GM23338 (cell line): ENCODE data around the gene SLC20A1. TPM values are rescaled to one million over a fixed set of nuclear protein-coding genes. Genes with fewer than 3 reads are reported as not detected.

Source experiments
- ATAC-seq: fragments of 200-7000 bp; cut with Tn5 transposase; 3 replicates; pipeline ENCODE4 v1.9.1; 2020
- DNase-seq: peaks from one replicate; pipeline ENCODE4 v3.0.0-alpha.2; 2015; ENCODE audit warnings: low spot score
- H2AFZ ChIP-seq: fragments of 200-600 bp; sonication (generic); 2 replicates; pipeline ENCODE4 v1.8.0; 2016; ENCODE audit warnings: antibody characterized with exemption, mild to moderate bottlenecking, moderate library complexity
- H3F3A ChIP-seq: fragments of 200-600 bp; sonication (generic); replicated peaks from 2 replicates; pipeline ENCODE4 v1.8.0; 2017; ENCODE audit warnings: antibody characterized with exemption, mixed run types, low read depth
- H3K27ac ChIP-seq: fragments of 200-600 bp; sonication (generic); 2 replicates; pipeline ENCODE4 v1.6.1; 2016; ENCODE audit warnings: low read depth
- H3K27me3 ChIP-seq: fragments of 200-600 bp; sonication (generic); 2 replicates; pipeline ENCODE4 v1.8.0; 2016; ENCODE audit warnings: mild to moderate bottlenecking, mixed run types, moderate library complexity; ENCODE audit not compliant: insufficient read depth
- H3K36me3 ChIP-seq: fragments of 200-600 bp; sonication (generic); 2 replicates; pipeline ENCODE4 v1.8.0; 2016; ENCODE audit warnings: mild to moderate bottlenecking; ENCODE audit not compliant: insufficient read depth
- H3K4me1 ChIP-seq: fragments of 200-600 bp; sonication (generic); 2 replicates; pipeline ENCODE4 v1.8.0; 2016; ENCODE audit warnings: mild to moderate bottlenecking, moderate library complexity; ENCODE audit not compliant: insufficient read depth
- H3K4me2 ChIP-seq: fragments of 200-600 bp; sonication (generic); 2 replicates; pipeline ENCODE4 v1.7.1; 2017; ENCODE audit warnings: mixed run types
- H3K4me3 ChIP-seq: fragments of 200-600 bp; sonication (generic); 2 replicates; pipeline ENCODE4 v1.6.1; 2016; ENCODE audit warnings: mixed run types
- H3K79me2 ChIP-seq: fragments of 200-600 bp; sonication (generic); replicated peaks from 2 replicates; pipeline ENCODE4 v1.8.0; 2017; ENCODE audit warnings: mild to moderate bottlenecking; ENCODE audit not compliant: insufficient read depth
- H3K9me2 ChIP-seq: fragments of 200-600 bp; sonication (generic); 2 replicates; pipeline ENCODE4 v1.8.0; 2017; ENCODE audit not compliant: insufficient read depth
- H4K20me1 ChIP-seq: fragments of 200-600 bp; sonication (generic); replicated peaks from 2 replicates; pipeline ENCODE4 v1.8.0; 2017; ENCODE audit warnings: mild to moderate bottlenecking; ENCODE audit not compliant: insufficient read depth
- H3K27ac Mint-ChIP-seq: 2 replicates; pipeline ENCODE4 v1.8.0; 2020; ENCODE audit warnings: inconsistent platforms, mild to moderate bottlenecking, moderate library complexity, mixed read lengths
- H3K27me3 Mint-ChIP-seq: 3 replicates; pipeline ENCODE4 v1.8.0; 2022; ENCODE audit warnings: low read depth, mild to moderate bottlenecking, moderate library complexity, mixed read lengths, inconsistent platforms; ENCODE audit not compliant: insufficient read depth, poor library complexity
- H3K36me3 Mint-ChIP-seq: 3 replicates; pipeline ENCODE4 v1.8.0; 2021; ENCODE audit warnings: low read depth, mild to moderate bottlenecking, inconsistent platforms, moderate library complexity, mixed read lengths
- H3K4me1 Mint-ChIP-seq: 3 replicates; pipeline ENCODE4 v1.8.0; 2020; ENCODE audit warnings: mild to moderate bottlenecking, inconsistent platforms, mixed read lengths
- H3K4me3 Mint-ChIP-seq: 3 replicates; pipeline ENCODE4 v1.8.0; 2021; ENCODE audit warnings: moderate library complexity, mild to moderate bottlenecking, inconsistent platforms, mixed read lengths
- H3K9me3 Mint-ChIP-seq: 3 replicates; pipeline ENCODE4 v1.8.0; 2020; ENCODE audit warnings: moderate library complexity, mild to moderate bottlenecking, inconsistent platforms, mixed read lengths
- CREB1 ChIP-seq: fragments of 250-450 bp; sonication (Bioruptor Pico); IDR thresholded peaks from 2 replicates; pipeline ENCODE4 v1.5.0; 2020; ENCODE audit warnings: low read depth, mild to moderate bottlenecking, moderate library complexity
- CTCF ChIP-seq, 2 experiments: fragments of 200-600 bp in 1 of 2; sonication (generic) in 1 of 2; conservative IDR thresholded peaks; 2 replicates each; pipeline versions ENCODE4 v1.5.1 to v1.6.1; 2016 to 2017; ENCODE audit warnings: antibody characterized with exemption in 2 of 2, low read depth in 2 of 2, mild to moderate bottlenecking in 2 of 2, moderate library complexity in 1 of 2
- ETS1 ChIP-seq: IDR thresholded peaks from 2 replicates; pipeline ENCODE4 v1.6.1; 2016; ENCODE audit warnings: antibody characterized with exemption
- JUNB ChIP-seq: IDR thresholded peaks from one replicate; pipeline ENCODE4 v1.6.1; 2016; ENCODE audit warnings: antibody characterized with exemption; ENCODE audit not compliant: unreplicated experiment
- NANOG ChIP-seq: IDR thresholded peaks from 2 replicates; pipeline ENCODE4 v1.6.1; 2016; ENCODE audit warnings: antibody characterized with exemption, borderline replicate concordance
- ZNF114 ChIP-seq: fragments of 250-450 bp; sonication (Bioruptor Pico); IDR thresholded peaks from 2 replicates; pipeline ENCODE4 v1.5.0; 2020; ENCODE audit warnings: mild to moderate bottlenecking, moderate library complexity
- ZNF331 ChIP-seq: fragments of 250-450 bp; sonication (Bioruptor Pico); IDR thresholded peaks from 2 replicates; pipeline ENCODE4 v1.5.0; 2020; ENCODE audit warnings: low read depth, mild to moderate bottlenecking, moderate library complexity
- polyA plus RNA-seq: library from polyadenylated mRNA; unstranded; fragments of >200 nt; fragmentation: Nextera tagmentation; extraction: Ambion mirVana; gene quantifications from 2 replicates; pipeline ENCODE4 v1.2.1, GENCODE V29; 2016
- total RNA-seq: library from RNA; depleted of rRNA; stranded (reverse); fragments of >200 nt; shearing (Covaris generic); gene quantifications from 2 replicates; pipeline ENCODE4 v1.2.3, GENCODE V29; 2014

Gene SLC20A1
- total and polyA plus RNA-seq, 2 experiments from 2014 or later, result 52.9 to 84.3 TPM

- DNase-seq (no peak), ATAC-seq (no peak)
- H3K27me3 Mint-ChIP-seq, result peaks cover 2% of the 10 kb centered on the region
- no peaks in the 10 kb centered on the region for H3K27me3 ChIP-seq
- 0 out of 2 replicates have a peak, but pooled peaks cover 4% of the 10 kb centered on the region for H3K9me2 ChIP-seq
- no peaks in the 10 kb centered on the region for H3K36me3 ChIP-seq
- no peaks in the 10 kb centered on the region for H4K20me1 ChIP-seq
- no peak overlapping the region for H2AFZ ChIP-seq
- peaks cover 3% of the 10 kb centered on the region; the same call in 1 of the 3 replicates for H3K4me1 Mint-ChIP-seq
- no peaks in the 10 kb centered on the region for H3K4me1 ChIP-seq
- H3K4me3 Mint-ChIP-seq, result no peak overlapping the region
- no peak for TF ChIP-seq ETS1
- TF ChIP-seq NANOG, result no peak
- TF ChIP-seq ZNF331, result no peak
- TF ChIP-seq JUNB, result no peak
- TF ChIP-seq ZNF114 (CRISPR knock-in tag), result no peak
- TF ChIP-seq CREB1, result no peak
- H3K79me2 ChIP-seq, result no peaks in the 10 kb centered on the region
- H3K27ac Mint-ChIP-seq, result no peak overlapping the region
- no peak overlapping the region for H3K27ac ChIP-seq
- H3K36me3 Mint-ChIP-seq, result no peaks in the 10 kb centered on the region
- no peak overlapping the region for H3K4me2 ChIP-seq
- no peaks in the 10 kb centered on the region for H3F3A ChIP-seq
- no peak overlapping the region for H3K4me3 ChIP-seq
- H3K9me3 Mint-ChIP-seq, result no peaks in the 10 kb centered on the region
These were observed 64.0 kb downstream of the SLC20A1 start for GRCh38 chr2:112709703-112710102.

GRCh38 chr2:112710956-112711750, 65.4 kb downstream of the SLC20A1 start:
- Histone ChIP-seq H4K20me1 (no peaks in the 10 kb centered on the region), H3K36me3 (no peaks in the 10 kb centered on the region), H3K9me2 (0 out of 2 replicates have a peak, but pooled peaks cover 4% of the 10 kb centered on the region), H3K27me3 (no peaks in the 10 kb centered on the region), H3K4me2 (no peak overlapping the region), H3F3A (no peaks in the 10 kb centered on the region), H3K4me1 (no peaks in the 10 kb centered on the region), H3K79me2 (no peaks in the 10 kb centered on the region), H2AFZ (no peak overlapping the region), H3K27ac (no peak overlapping the region), H3K4me3 (no peak overlapping the region)
- H3K27me3 Mint-ChIP-seq, result peaks cover 2% of the 10 kb centered on the region
- DNase-seq (no peak), ATAC-seq (no peak)
- no peak overlapping the region for H3K27ac Mint-ChIP-seq
- peaks cover 3% of the 10 kb centered on the region; the same call in 1 of the 3 replicates for H3K4me1 Mint-ChIP-seq
- H3K36me3 Mint-ChIP-seq, result no peaks in the 10 kb centered on the region
- no peak overlapping the region for H3K4me3 Mint-ChIP-seq
- no peaks in the 10 kb centered on the region for H3K9me3 Mint-ChIP-seq
- TF ChIP-seq CTCF (conservative IDR thresholded peaks at IDR 0.05; ENCODE audit: low read depth in 2 of 2), result no peak
- no peak for TF ChIP-seq JUNB
- TF ChIP-seq ETS1, result no peak
- TF ChIP-seq ZNF114 (CRISPR knock-in tag), result no peak
- no peak for TF ChIP-seq NANOG
